ENCODE measurements around the gene STK40. TPM values are rescaled to one million over a fixed set of nuclear protein-coding genes. Genes with fewer than 3 reads are reported as not detected.

Gene STK40
- total RNA-seq, 1 experiment from 2014 or later: 26.2 TPM

- Mint-ChIP-seq H3K36me3 (ENCODE audit: insufficient read depth in 1 of 3, low read depth in 3 of 3) (peaks cover 7 to 45% (median 36%) of the 10 kb centered on the region in 3 experiments), H3K27me3 (ENCODE audit: low read depth) (no peaks in the 10 kb centered on the region), H3K4me3 (no peak overlapping the region), H3K27ac (peak overlapping the region in 1 of 3 experiments; percentile 61; a peak in 3 of 7 replicates), H3K9me3 (no peaks in the 10 kb centered on the region), H3K4me1 (no peaks in the 10 kb centered on the region)
- Histone ChIP-seq H4K91ac (ENCODE audit: insufficient read length, low read depth, low read length) (no peak overlapping the region), H4K5ac (ENCODE audit: insufficient read length, low read depth, low read length) (no peak overlapping the region), H3K56ac (ENCODE audit: insufficient read length, low read depth, low read length) (no peak overlapping the region), H2BK12ac (ENCODE audit: insufficient read length, low read depth, low read length) (no peak overlapping the region), H2AK5ac (ENCODE audit: insufficient read length, low read length) (no peak overlapping the region), H3K4ac (ENCODE audit: low read depth, low read length) (no peak overlapping the region), H2BK20ac (ENCODE audit: low read depth, low read length, poor library complexity, severe bottlenecking) (no peak overlapping the region), H3K4me2 (ENCODE audit: insufficient read depth, insufficient read length, low read length) (no peak overlapping the region), H3K4me1 (ENCODE audit: insufficient read depth, low read length) (no peaks in the 10 kb centered on the region), H3T11ph (ENCODE audit: low read length) (no peak overlapping the region), H4K20me1 (ENCODE audit: control insufficient read depth, insufficient read depth, insufficient read length) (no peaks in the 10 kb centered on the region), H3K27ac (ENCODE audit: insufficient read length, low read depth, low read length) (no peak overlapping the region), H2BK120ac (ENCODE audit: low read depth, low read length, poor library complexity, severe bottlenecking) (no peak overlapping the region), H4K8ac (replicated peaks; ENCODE audit: insufficient read length, low read depth, low read length) (no peak overlapping the region), H3K79me1 (ENCODE audit: insufficient read depth, low read depth, low read length, poor library complexity, severe bottlenecking) (no peaks in the 10 kb centered on the region), H3K9ac (ENCODE audit: extremely low read depth, insufficient read length, low read length) (no peak overlapping the region), H3K27me3 (ENCODE audit: insufficient read depth, low read length) (no peaks in the 10 kb centered on the region), H2AFZ (ENCODE audit: low read length) (no peak overlapping the region), H3K9me3 (ENCODE audit: control insufficient read depth, low read depth, low read length) (no peaks in the 10 kb centered on the region), H3K18ac (ENCODE audit: insufficient read length, low read depth, low read length) (no peak overlapping the region), H2BK5ac (ENCODE audit: insufficient read length, low read length) (no peak overlapping the region), H3K23ac (ENCODE audit: insufficient read length, low read depth, low read length) (no peak overlapping the region), H3K14ac (ENCODE audit: insufficient read depth, low read length) (no peak overlapping the region), H3K23me2 (ENCODE audit: insufficient read length, low read depth, low read length, poor library complexity, severe bottlenecking) (no peaks in the 10 kb centered on the region), H2BK15ac (ENCODE audit: low read depth, low read length) (no peak overlapping the region), H3K79me2 (ENCODE audit: insufficient read depth, low read length) (no peaks in the 10 kb centered on the region)
- TF ChIP-seq CTCF (conservative IDR thresholded peaks at IDR 0.05): no peak
- DNase-seq: no peak
- no CpG with 5 or more reads among the region's 5 CpGs for WGBS (ENCODE audit: extremely low coverage, insufficient read length, low lambda C conversion rate)
Observed at GRCh38 chr1:36359383-36359782, 26.3 kb downstream of the STK40 start.

Measured in H9 (cell line).